Measurements from ENCODE around the gene MPST.

MPST gene

DNA sequence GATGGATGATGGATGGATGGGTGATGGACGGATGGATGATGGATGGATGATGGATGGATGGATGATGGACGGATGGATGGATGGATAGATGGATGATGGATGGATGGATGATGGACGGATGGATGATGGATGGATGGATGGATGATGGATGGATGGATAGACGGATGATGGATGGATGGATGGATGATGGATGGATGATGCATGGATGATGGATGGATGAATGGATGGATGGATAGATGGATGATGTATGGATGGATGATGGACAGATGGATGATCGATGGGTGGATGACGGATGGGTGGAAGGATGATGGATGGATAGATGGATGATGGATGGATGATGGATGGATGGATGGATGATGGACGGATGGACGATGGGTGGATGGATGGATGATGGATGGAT is 53.1 kb downstream of the MPST start:
- Histone ChIP-seq H3K4me1 (ENCODE audit: control insufficient read depth, insufficient read depth, low read length) (no peaks in the 10 kb centered on the region), H3K4me3 (ENCODE audit: low read depth, low read length) (no peak overlapping the region), H3K36me3 (ENCODE audit: control insufficient read depth in 2 of 2, insufficient read depth in 1 of 2, low read length in 2 of 2) (no peaks in the 10 kb centered on the region), H3K27ac (ENCODE audit: extremely low read depth, low read depth, low read length) (no peak overlapping the region), H3K9me3 (ENCODE audit: control insufficient read depth, insufficient read depth, low read depth, low read length) (no peaks in the 10 kb centered on the region)
- CTCF ChIA-PET = no interaction called here
- POLR2A ChIA-PET = no interaction called here
- no peak for TF ChIP-seq ZNF214 (tag by site-specific recombination; IDR thresholded peaks at IDR 0.05; ENCODE audit: borderline replicate concordance)
- TF ChIP-seq, protein P1, sequence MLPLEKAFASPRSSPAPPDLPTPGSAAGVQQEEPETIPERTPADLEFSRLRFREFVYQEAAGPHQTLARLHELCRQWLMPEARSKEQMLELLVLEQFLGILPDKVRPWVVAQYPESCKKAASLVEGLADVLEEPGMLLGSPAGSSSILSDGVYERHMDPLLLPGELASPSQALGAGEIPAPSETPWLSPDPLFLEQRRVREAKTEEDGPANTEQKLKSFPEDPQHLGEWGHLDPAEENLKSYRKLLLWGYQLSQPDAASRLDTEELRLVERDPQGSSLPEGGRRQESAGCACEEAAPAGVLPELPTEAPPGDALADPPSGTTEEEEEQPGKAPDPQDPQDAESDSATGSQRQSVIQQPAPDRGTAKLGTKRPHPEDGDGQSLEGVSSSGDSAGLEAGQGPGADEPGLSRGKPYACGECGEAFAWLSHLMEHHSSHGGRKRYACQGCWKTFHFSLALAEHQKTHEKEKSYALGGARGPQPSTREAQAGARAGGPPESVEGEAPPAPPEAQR (tag by site-specific recombination; IDR thresholded peaks at IDR 0.05) = no peak
- no peak for TF ChIP-seq ZNF121 (tag by site-specific recombination; IDR thresholded peaks at IDR 0.05)
- TF ChIP-seq RBAK (tag by site-specific recombination; IDR thresholded peaks at IDR 0.05) = no peak
- no peak for TF ChIP-seq ZNF558 (tag by site-specific recombination; IDR thresholded peaks at IDR 0.05)
- no peak for TF ChIP-seq ZNF23 (tag by site-specific recombination; IDR thresholded peaks at IDR 0.05; ENCODE audit: borderline replicate concordance)
- no peak for TF ChIP-seq ZNF239 (tag by site-specific recombination; IDR thresholded peaks at IDR 0.05)
- TF ChIP-seq ZFP41 (tag by site-specific recombination; IDR thresholded peaks at IDR 0.05; ENCODE audit: borderline replicate concordance) = no peak
- TF ChIP-seq BCL6B (tag by site-specific recombination; IDR thresholded peaks at IDR 0.05) = no peak
- TF ChIP-seq, protein P2, sequence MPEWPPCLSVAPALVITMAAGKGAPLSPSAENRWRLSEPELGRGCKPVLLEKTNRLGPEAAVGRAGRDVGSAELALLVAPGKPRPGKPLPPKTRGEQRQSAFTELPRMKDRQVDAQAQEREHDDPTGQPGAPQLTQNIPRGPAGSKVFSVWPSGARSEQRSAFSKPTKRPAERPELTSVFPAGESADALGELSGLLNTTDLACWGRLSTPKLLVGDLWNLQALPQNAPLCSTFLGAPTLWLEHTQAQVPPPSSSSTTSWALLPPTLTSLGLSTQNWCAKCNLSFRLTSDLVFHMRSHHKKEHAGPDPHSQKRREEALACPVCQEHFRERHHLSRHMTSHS (tag by site-specific recombination; IDR thresholded peaks at IDR 0.05) = 0 out of 2 replicates have a peak, but pooled peaks have one; percentile 48
- no peak for TF ChIP-seq ZNF530 (tag by site-specific recombination; IDR thresholded peaks at IDR 0.05; ENCODE audit: low read depth)
- TF ChIP-seq, protein P3, sequence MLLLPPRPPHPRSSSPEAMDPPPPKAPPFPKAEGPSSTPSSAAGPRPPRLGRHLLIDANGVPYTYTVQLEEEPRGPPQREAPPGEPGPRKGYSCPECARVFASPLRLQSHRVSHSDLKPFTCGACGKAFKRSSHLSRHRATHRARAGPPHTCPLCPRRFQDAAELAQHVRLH (tag by site-specific recombination; IDR thresholded peaks at IDR 0.05) = no peak
- no peak for TF ChIP-seq ZNF280C (tag by site-specific recombination; IDR thresholded peaks at IDR 0.05)
- TF ChIP-seq ZSCAN30 (tag by site-specific recombination; IDR thresholded peaks at IDR 0.05) = no peak
- TF ChIP-seq ZNF324 (tag by site-specific recombination; IDR thresholded peaks at IDR 0.05) = no peak
- no peak for TF ChIP-seq PRDM1 (tag by site-specific recombination; IDR thresholded peaks at IDR 0.05)
- no peak for TF ChIP-seq ZNF776 (tag by site-specific recombination; IDR thresholded peaks at IDR 0.05; ENCODE audit: borderline replicate concordance)
- no peak for TF ChIP-seq ZNF626 (tag by site-specific recombination; IDR thresholded peaks at IDR 0.05)
- TF ChIP-seq SALL2 (tag by site-specific recombination; IDR thresholded peaks at IDR 0.05; ENCODE audit: borderline replicate concordance) = peak; percentile 69; the same call in 1 of the 2 replicates
- TF ChIP-seq ZNF292 (tag by site-specific recombination; IDR thresholded peaks at IDR 0.05; ENCODE audit: borderline replicate concordance, low read depth) = no peak
- TF ChIP-seq ZNF521 (tag by site-specific recombination; IDR thresholded peaks at IDR 0.05) = no peak
- no peak for TF ChIP-seq ZNF76 (tag by site-specific recombination; IDR thresholded peaks at IDR 0.05; ENCODE audit: borderline replicate concordance, low read depth)
- TF ChIP-seq ZNF701 (tag by site-specific recombination; IDR thresholded peaks at IDR 0.05) = no peak
- TF ChIP-seq ZBTB17 (tag by site-specific recombination; IDR thresholded peaks at IDR 0.05) = peak; percentile 100
- TF ChIP-seq, protein P4, sequence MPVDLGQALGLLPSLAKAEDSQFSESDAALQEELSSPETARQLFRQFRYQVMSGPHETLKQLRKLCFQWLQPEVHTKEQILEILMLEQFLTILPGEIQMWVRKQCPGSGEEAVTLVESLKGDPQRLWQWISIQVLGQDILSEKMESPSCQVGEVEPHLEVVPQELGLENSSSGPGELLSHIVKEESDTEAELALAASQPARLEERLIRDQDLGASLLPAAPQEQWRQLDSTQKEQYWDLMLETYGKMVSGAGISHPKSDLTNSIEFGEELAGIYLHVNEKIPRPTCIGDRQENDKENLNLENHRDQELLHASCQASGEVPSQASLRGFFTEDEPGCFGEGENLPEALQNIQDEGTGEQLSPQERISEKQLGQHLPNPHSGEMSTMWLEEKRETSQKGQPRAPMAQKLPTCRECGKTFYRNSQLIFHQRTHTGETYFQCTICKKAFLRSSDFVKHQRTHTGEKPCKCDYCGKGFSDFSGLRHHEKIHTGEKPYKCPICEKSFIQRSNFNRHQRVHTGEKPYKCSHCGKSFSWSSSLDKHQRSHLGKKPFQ (tag by site-specific recombination; IDR thresholded peaks at IDR 0.05) = no peak
- TF ChIP-seq PATZ1 (tag by site-specific recombination; IDR thresholded peaks at IDR 0.05) = no peak
